Activated naive CD8-positive, alpha-beta T cell (primary cell): Measurements from ENCODE around the gene SCRG1.

Experiments
- H3K27ac Mint-ChIP-seq: one replicate; pipeline ENCODE4 v1.8.0; 2021; ENCODE audit warnings: mixed read lengths
- H3K27me3 Mint-ChIP-seq: one replicate; pipeline ENCODE4 v1.8.0; 2021; ENCODE audit warnings: mixed read lengths
- H3K36me3 Mint-ChIP-seq: one replicate; pipeline ENCODE4 v1.8.0; 2021; ENCODE audit warnings: mixed read lengths
- H3K4me1 Mint-ChIP-seq: one replicate; pipeline ENCODE4 v1.8.0; 2021; ENCODE audit warnings: low read depth, mixed read lengths
- H3K4me3 Mint-ChIP-seq: one replicate; pipeline ENCODE4 v1.8.0; 2021; ENCODE audit warnings: mild to moderate bottlenecking, mixed read lengths
- H3K9me3 Mint-ChIP-seq: one replicate; pipeline ENCODE4 v1.8.0; 2021; ENCODE audit warnings: low read depth, mixed read lengths

Gene SCRG1

DNA sequence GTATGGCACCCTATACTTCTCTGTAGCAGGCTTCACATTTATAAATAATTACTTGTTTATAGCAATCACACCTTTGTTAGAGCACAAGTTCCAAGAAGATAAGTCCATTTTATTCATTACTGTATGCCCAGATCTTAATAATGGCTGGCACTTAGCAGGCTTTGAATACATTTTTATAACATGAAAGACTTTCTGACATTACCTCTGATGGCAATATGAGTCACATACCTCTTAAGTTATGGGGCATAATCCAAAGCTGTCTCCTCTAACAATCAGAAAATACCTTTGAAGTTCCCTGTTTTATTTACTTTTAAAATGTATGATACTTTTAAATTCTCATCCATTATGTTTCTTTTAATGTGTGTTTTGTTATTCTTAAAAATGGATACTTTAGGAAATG is 12.2 kb downstream of the SCRG1 start:
- no peaks in the 10 kb centered on the region for H3K9me3 Mint-ChIP-seq
- no peak overlapping the region for H3K4me3 Mint-ChIP-seq
- H3K4me1 Mint-ChIP-seq = no peaks in the 10 kb centered on the region
- H3K36me3 Mint-ChIP-seq = peaks cover 2% of the 10 kb centered on the region
- peaks cover 13% of the 10 kb centered on the region for H3K27me3 Mint-ChIP-seq
- H3K27ac Mint-ChIP-seq = no peak overlapping the region

DNA sequence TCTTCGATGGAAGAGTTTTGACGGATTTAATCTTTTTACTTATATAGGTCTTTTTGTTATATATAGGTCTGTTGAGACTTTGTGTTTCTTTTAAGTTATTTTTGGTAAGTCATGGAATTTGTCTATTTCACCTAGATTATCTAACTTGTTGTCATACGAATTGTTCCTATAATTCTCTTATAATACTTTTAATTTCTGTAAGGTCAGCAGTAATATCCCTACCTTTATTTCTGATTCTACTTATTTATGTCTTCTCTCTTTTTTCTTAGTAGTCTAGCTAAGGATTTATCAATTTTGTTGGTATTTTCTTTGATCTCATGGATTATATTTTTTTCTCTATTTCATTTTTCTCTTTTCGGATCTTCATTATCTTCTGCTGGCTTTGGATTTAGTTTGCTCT is 16.6 kb downstream of the SCRG1 start:
- no peak overlapping the region for H3K4me3 Mint-ChIP-seq
- H3K4me1 Mint-ChIP-seq = no peaks in the 10 kb centered on the region
- H3K9me3 Mint-ChIP-seq = no peaks in the 10 kb centered on the region
- peaks cover 16% of the 10 kb centered on the region for H3K27me3 Mint-ChIP-seq
- no peak overlapping the region for H3K27ac Mint-ChIP-seq
- H3K36me3 Mint-ChIP-seq = peaks cover 2% of the 10 kb centered on the region

DNA sequence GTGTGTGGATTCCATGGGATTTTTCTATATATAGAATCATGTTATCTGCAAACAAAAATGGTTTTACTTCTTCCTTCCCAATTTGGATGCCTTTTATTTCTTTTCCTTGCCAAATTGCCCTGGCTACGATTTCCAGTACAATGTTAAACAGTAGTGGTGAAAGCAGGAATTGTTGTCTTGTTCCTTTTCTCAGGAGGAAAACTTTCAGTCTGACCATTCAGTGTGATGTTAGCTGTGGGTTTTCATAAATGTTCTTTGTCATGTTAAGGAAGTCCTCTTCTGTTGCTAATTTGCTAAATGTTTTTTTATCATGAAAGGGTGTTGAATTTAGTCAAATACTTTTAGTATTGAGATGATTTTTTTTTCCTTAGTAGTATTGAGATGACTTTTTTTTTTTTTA is 17.3 kb downstream of the SCRG1 start:
- H3K4me1 Mint-ChIP-seq = no peaks in the 10 kb centered on the region

DNA sequence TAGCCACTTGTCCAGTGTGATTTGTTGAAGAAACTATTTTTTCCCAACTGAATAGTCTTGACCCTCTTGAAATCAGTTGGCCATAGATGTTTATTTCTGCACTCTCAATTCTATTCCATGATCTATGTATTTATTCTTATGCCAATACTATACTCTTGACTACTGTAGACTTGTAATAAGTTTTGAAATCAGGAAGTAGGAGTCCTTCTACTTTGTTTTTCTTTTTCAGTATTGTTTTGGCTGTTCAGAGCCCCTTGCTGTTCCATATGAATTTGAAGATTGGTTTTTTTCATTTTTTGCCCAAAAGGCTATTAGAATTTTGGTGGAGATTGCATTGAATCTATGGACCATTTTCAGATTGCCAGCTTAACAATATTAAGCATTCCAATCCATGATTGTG is 17.9 kb downstream of the SCRG1 start:
- H3K4me1 Mint-ChIP-seq = no peaks in the 10 kb centered on the region
- no peaks in the 10 kb centered on the region for H3K9me3 Mint-ChIP-seq
- no peak overlapping the region for H3K4me3 Mint-ChIP-seq
- H3K36me3 Mint-ChIP-seq = peaks cover 2% of the 10 kb centered on the region
- no peak overlapping the region for H3K27ac Mint-ChIP-seq
- peaks cover 17% of the 10 kb centered on the region for H3K27me3 Mint-ChIP-seq

More for the DNA sequence above, 17.3 kb downstream of the SCRG1 start:
- Mint-ChIP-seq H3K36me3 (peaks cover 2% of the 10 kb centered on the region), H3K27ac (no peak overlapping the region), H3K4me3 (no peak overlapping the region), H3K9me3 (no peaks in the 10 kb centered on the region), H3K27me3 (peaks cover 16% of the 10 kb centered on the region)

DNA sequence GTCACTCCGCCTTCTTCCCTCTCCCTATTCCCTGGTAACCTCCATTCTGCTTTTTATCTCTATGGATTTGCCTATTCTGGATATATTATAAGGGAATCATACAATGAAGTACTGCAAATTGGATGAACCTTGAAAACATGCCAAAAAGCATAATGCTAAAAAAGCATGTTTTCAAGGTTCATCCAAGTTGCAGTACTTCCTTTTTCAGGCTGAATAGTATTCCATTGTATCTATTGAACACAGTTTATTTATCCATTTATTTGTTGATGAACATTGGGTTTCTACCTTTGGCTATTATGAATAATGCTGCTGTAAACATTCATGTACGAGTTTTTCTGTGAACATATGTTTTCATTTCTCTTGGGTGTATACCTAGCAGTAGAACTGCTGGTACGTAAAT is 19.0 kb downstream of the SCRG1 start:
- H3K36me3 Mint-ChIP-seq = peaks cover 2% of the 10 kb centered on the region
- H3K27me3 Mint-ChIP-seq = peaks cover 18% of the 10 kb centered on the region
- H3K4me3 Mint-ChIP-seq = no peak overlapping the region
- H3K9me3 Mint-ChIP-seq = no peaks in the 10 kb centered on the region
- H3K27ac Mint-ChIP-seq = no peak overlapping the region
- H3K4me1 Mint-ChIP-seq = no peaks in the 10 kb centered on the region

DNA sequence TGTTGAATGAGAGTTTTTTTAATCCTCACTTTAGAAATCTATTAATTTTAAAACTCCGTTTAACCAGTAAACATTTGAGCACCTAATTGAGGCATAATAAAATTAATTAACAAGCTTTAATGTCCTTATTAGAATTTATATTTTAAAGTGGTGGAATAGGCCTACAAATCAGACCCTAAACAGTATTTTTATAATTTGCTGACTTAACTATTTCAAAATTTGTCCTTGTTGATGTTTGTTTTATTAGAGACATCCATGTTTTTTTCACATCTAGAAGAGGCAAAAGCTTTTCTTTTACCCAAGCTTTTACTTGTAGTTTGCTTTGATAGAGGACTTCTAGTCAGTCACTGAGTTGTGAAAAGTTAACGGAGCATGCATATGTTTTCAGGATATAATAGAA is 24.3 kb downstream of the SCRG1 start:
- peaks cover 18% of the 10 kb centered on the region for H3K4me1 Mint-ChIP-seq
- no peak overlapping the region for H3K4me3 Mint-ChIP-seq
- H3K36me3 Mint-ChIP-seq = peaks cover 3% of the 10 kb centered on the region
- peaks cover 10% of the 10 kb centered on the region for H3K27me3 Mint-ChIP-seq
- no peaks in the 10 kb centered on the region for H3K9me3 Mint-ChIP-seq
- H3K27ac Mint-ChIP-seq = no peak overlapping the region

DNA sequence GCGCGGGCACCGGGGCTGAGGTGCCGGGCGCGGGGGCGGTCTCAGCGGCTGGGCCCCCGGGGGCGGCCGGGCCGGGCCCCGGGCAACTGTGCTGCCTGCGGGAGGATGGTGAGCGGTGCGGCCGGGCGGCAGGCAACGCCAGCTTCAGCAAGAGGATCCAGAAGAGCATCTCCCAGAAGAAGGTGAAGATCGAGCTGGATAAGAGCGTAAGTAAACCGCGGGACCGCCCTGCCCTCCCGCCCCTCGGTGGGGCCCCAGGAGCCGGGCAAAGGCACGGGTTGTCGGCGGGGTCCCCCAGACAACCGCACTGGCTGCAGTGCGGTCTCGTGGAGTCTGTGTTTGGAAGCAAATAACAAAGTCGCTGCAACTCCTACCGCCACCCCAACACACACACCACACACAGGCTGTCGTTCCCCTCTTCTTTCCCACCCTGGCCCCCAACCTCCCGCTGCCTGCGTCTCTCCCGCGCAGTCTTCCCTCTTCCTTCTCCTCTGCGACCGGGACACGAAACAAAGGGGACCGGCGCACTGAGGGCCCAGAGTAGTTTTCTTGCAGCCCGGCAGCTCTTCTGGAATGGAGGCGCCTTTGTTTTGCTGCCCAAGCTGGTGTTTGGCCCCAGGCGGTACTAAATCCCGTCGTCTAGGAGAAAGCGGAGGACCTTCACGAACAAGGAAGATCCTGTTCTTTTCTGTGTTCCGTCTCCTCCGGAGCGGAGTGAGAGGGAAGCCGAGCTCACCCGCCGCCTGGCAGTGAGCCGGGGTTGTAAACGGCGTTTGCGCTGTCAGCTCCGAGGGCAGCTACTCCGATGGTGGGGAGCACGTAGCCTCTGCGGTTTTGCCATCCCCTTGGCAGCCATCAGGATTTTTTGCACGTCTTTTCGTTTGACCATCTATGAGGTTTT is 27.4 kb downstream of the SCRG1 start:
- H3K4me1 Mint-ChIP-seq = peaks cover 29% of the 10 kb centered on the region
- peak overlapping the region; percentile 66 for H3K27ac Mint-ChIP-seq
- peaks cover 3% of the 10 kb centered on the region for H3K36me3 Mint-ChIP-seq
- no peaks in the 10 kb centered on the region for H3K9me3 Mint-ChIP-seq
- H3K27me3 Mint-ChIP-seq = peaks cover 10% of the 10 kb centered on the region
- peak overlapping the region; percentile 93 for H3K4me3 Mint-ChIP-seq

DNA sequence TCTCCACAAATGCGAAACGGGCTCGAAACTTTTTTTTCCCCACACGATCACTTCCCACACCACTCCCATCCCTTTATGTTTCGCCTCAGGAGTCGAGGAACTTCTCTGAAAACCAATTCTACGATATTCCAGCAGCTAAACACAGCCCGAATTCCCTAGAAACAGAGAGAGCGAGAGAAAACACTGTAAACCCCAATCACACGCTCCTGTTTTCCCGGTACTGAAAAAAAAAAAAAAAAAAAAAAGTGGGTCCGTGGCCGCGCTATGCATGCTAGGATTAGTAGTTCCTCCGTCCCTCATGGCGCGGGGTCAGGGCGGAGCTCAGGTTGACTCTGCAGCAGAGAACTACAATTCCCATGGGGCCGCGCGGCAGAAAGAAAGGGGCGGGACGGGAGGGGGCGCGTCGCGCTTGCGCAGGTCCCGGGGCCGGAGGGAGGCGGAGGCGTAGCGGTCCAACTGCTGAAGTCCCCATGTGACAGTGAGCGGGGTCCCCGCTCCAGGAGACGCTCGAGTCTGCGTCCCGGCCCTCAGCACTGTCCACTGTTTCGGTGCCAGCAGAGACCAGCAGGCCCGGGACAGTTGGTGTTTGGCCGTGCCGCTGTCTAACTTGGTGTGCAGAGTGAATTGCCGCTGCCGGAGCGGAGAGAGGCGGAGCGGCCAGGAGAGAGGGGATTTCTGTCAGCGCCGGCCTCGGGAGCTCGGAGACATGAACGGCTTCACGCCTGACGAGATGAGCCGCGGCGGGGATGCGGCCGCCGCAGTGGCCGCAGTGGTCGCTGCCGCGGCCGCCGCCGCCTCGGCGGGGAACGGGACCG is 28.2 kb downstream of the SCRG1 start, which contains the start of gene SAP30:
Gene SAP30, plus strand, starts transcription at position 478 of the 815 bp plus-strand sequence. Its CDS starts 229 bp downstream, at position 707.
- Mint-ChIP-seq H3K4me3 (peak within 1 kb of the TSS; percentile 98), H3K27me3 (peaks cover 8% of the 10 kb centered on the region), H3K36me3 (peaks cover 3% of the 10 kb centered on the region), H3K9me3 (no peaks in the 10 kb centered on the region), H3K27ac (peak within 1 kb of the TSS; percentile 98), H3K4me1 (peaks cover 29% of the 10 kb centered on the region)

DNA sequence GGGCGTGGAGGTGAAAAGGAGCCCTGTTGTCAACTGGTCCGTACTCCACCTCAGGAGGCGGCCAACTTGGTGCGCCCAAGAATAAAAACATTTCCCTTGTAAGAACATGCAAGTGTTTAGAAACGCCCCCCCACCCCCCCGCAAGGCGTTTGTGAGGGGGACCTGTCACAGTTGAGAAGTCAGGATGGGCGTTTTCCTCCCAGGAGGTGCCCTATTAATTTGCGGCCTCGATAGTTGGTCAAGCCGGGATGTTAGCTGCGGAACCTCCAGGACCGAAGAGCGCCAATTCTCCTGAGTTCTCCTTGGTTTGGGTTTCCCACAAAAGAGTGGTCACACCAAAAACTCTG is 28.8 kb downstream of the SCRG1 start:
- peak overlapping the region; percentile 98 for H3K27ac Mint-ChIP-seq
- H3K9me3 Mint-ChIP-seq = no peaks in the 10 kb centered on the region
- peaks cover 32% of the 10 kb centered on the region for H3K4me1 Mint-ChIP-seq
- peak overlapping the region; percentile 98 for H3K4me3 Mint-ChIP-seq
- peaks cover 8% of the 10 kb centered on the region for H3K27me3 Mint-ChIP-seq
- peaks cover 3% of the 10 kb centered on the region for H3K36me3 Mint-ChIP-seq

DNA sequence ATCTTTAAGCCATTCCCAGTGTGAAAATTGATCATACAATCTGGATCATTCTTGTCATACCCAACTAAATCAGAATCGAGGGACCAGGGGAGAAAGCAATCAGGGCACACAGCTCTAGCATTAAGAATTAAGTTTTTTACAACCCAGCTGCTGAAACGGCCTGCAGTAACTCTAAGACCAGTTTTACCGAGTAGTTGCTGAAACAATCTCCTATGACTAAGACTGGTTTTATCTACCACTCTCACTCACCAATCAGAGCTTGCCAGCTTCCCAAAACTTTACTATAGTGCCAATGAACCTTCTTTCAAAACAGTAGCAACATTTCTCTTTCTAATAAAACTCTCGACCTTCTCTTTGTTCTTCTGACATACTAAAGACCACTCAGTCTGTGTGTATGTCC is 31.0 kb downstream of the SCRG1 start:
- Mint-ChIP-seq H3K27me3 (peaks cover 2% of the 10 kb centered on the region), H3K4me3 (no peak overlapping the region), H3K9me3 (no peaks in the 10 kb centered on the region), H3K4me1 (peaks cover 28% of the 10 kb centered on the region), H3K36me3 (no peaks in the 10 kb centered on the region), H3K27ac (no peak overlapping the region)

DNA sequence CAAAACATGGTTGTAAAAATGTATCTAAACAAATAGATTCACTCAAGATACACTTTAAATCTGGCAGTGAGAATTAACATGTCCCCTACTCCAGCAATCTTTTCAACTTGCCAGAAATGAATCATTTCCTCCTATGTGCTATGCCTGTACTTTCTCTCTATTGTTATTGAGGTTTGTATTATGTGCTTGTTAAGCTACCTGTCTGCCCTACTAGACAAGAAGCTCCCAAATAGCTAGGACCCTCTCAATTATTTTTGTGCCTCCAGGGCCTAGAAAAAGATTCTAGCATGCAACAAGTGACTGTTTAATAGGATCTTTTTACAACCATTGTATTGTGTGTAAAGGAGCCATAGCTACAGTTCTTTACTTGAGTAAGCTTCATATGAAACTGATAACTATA is 31.6 kb downstream of the SCRG1 start:
- peaks cover 26% of the 10 kb centered on the region for H3K4me1 Mint-ChIP-seq
- no peak overlapping the region for H3K4me3 Mint-ChIP-seq
- H3K27ac Mint-ChIP-seq = no peak overlapping the region
- no peaks in the 10 kb centered on the region for H3K27me3 Mint-ChIP-seq
- H3K9me3 Mint-ChIP-seq = no peaks in the 10 kb centered on the region
- H3K36me3 Mint-ChIP-seq = no peaks in the 10 kb centered on the region

DNA sequence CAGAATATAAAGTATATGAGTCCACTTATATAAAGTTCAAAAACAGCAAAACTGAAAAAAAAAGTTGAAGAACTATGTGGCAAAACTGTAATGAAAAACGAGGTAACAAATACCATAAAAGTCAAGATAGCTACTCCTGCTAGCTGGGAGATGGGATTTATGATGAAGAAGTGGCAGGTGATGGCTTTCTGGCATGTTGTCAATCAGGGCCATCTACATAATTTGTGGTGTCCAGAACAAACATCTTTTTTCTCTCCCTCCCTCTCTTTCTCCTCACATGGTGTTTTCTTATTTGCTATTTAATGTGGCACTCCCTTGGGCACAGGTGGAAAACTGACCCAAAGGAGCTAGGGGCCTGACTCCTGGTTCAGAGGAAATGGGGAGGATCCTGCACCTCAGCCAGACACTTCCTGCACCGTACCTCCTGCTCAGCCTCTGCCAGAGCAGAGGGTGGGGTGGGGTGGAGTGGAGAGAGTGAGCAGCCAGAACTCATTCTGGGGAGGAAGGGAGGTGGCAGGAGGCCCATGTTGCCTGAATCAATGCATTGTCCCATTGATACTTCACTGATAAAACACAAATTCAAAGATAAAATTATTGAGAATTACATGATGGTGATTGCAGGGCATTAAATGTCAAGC is 33.4 kb downstream of the SCRG1 start:
- Mint-ChIP-seq H3K9me3 (no peaks in the 10 kb centered on the region), H3K27ac (no peak overlapping the region), H3K27me3 (no peaks in the 10 kb centered on the region), H3K4me3 (no peak overlapping the region), H3K4me1 (peaks cover 17% of the 10 kb centered on the region), H3K36me3 (no peaks in the 10 kb centered on the region)

DNA sequence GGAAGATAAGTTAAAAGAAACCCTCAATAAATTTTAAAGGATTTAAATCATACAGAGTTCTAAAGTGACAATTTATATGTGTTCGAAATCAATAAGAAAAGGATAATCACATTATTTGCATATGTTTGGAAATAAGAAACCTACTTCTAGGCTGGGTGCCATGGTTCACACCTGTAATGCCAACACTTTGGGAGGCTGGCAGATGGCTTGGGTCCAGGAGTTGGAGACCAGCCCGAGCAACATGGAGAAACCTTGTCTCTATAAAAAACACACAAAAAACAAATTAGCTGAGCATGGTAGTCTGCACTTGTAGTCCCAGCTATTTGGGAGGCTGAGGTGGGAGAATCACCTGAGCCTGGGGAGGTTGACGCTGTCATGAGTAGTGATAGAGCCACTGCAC is 36.2 kb downstream of the SCRG1 start:
- H3K4me3 Mint-ChIP-seq = no peak overlapping the region
- no peak overlapping the region for H3K27ac Mint-ChIP-seq
- H3K36me3 Mint-ChIP-seq = no peaks in the 10 kb centered on the region
- peaks cover 7% of the 10 kb centered on the region for H3K4me1 Mint-ChIP-seq
- no peaks in the 10 kb centered on the region for H3K9me3 Mint-ChIP-seq
- peaks cover 2% of the 10 kb centered on the region for H3K27me3 Mint-ChIP-seq

DNA sequence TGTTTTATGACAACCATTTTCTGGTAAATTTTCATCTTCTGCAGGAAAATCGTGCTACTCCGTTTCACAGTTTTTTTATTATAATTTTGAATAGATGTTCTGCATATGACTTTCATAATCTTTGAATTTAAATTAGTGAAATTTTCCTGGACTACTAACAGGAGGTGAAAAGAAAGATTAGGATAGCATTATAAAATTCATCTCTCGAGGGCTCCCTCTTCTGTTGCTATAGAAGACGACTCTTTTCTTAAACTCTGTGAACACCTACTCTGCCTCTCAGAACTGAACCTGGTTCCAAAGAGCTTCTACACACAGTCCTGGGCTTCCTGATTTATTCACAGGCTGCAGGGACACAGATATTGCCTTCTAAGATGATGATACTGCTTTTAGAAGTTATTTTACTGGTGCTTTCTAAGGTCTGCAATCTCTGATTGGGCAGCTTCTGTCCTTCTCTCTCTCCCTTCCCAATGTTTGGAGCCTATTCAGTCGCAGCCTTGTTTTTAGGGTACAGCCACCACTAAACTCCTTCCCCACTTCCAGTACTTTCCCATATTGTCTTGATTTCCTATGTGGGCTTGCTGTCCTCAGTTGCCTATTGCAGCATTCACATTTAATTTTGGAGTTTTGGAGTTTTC is 38.2 kb downstream of the SCRG1 start:
- Mint-ChIP-seq H3K36me3 (no peaks in the 10 kb centered on the region), H3K4me3 (no peak overlapping the region), H3K27me3 (peaks cover 2% of the 10 kb centered on the region), H3K27ac (no peak overlapping the region), H3K9me3 (no peaks in the 10 kb centered on the region), H3K4me1 (peaks cover 3% of the 10 kb centered on the region)
